ENCODE results near the gene PES1.

DNA sequence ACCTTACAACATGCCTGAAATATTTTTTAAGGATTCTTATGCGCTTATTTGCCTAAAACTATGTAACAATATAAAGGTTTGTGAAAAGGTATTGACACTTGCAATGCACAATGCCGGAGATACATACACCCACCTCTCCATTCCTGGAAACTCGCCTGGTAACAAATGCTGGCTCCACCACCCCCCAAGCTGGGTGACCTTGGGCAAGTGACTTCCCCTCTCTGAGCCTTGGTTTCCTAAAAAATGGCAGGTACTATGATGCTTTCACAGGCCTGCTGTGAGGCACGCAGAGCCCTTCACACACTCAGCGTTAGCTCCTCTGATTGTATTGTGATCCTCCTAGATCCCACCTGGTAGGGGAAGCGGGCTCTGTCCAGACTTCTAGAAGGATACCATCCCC is 19.5 kb downstream of the PES1 start:
- TF ChIP-seq, protein P1, sequence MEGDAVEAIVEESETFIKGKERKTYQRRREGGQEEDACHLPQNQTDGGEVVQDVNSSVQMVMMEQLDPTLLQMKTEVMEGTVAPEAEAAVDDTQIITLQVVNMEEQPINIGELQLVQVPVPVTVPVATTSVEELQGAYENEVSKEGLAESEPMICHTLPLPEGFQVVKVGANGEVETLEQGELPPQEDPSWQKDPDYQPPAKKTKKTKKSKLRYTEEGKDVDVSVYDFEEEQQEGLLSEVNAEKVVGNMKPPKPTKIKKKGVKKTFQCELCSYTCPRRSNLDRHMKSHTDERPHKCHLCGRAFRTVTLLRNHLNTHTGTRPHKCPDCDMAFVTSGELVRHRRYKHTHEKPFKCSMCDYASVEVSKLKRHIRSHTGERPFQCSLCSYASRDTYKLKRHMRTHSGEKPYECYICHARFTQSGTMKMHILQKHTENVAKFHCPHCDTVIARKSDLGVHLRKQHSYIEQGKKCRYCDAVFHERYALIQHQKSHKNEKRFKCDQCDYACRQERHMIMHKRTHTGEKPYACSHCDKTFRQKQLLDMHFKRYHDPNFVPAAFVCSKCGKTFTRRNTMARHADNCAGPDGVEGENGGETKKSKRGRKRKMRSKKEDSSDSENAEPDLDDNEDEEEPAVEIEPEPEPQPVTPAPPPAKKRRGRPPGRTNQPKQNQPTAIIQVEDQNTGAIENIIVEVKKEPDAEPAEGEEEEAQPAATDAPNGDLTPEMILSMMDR (IDR thresholded peaks at IDR 0.05) = no peak
- TF ChIP-seq POLR2A (IDR thresholded peaks at IDR 0.05) = no peak
